Testis (tissue), 3 donors: ENCODE results near the gene CYTH2. TPM values are rescaled to one million over a fixed set of nuclear protein-coding genes. Genes with fewer than 3 reads are reported as not detected.
A peak's percentile ranks its signal among the peaks of the same experiment; 100 is the strongest.

Experiments used
- DNase-seq: peaks from one replicate; pipeline ENCODE4 v3.0.0-alpha.2; 2019
- H3K27ac ChIP-seq, 2 donors: fragments of 200-600 bp; sonication (generic); one replicate each; pipeline ENCODE4 v1.5.1; 2019
- H3K27me3 ChIP-seq: fragments of 200-600 bp; sonication (generic); one replicate; pipeline ENCODE4 v1.5.1; 2019
- H3K36me3 ChIP-seq: fragments of 200-600 bp; sonication (generic); one replicate; pipeline ENCODE4 v1.5.1; 2017; ENCODE audit warnings: low read depth; ENCODE audit errors: missing control alignments
- H3K4me1 ChIP-seq: fragments of 200-600 bp; sonication (generic); one replicate; pipeline ENCODE4 v1.5.1; 2019
- H3K4me3 ChIP-seq, 2 donors: fragments of 200-600 bp; sonication (generic); one replicate each; pipeline ENCODE4 v1.5.1; 2017 to 2019
- H3K9me3 ChIP-seq: fragments of 200-600 bp; sonication (generic); one replicate; pipeline ENCODE4 v1.5.1; 2017
- POLR2A ChIP-seq: fragments of 450-650 bp; IDR thresholded peaks from one replicate; pipeline ENCODE4 v1.6.1; 2017; ENCODE audit warnings: antibody characterized with exemption, mild to moderate bottlenecking, moderate library complexity
- WGBS, 2 donors: methylation state at CpG; one replicate each; pipeline ENCODE4 v1.1.5; 2018; 5-methylcytosine and 5-hydroxymethylcytosine counted together
- intact Hi-C: fragments of 100-400 bp; cut with DNase I; formaldehyde crosslinking; loops from one replicate; pipeline ENCODE4 v1.15.1; 2023; ENCODE audit warnings: low total_unique reads
- polyA plus RNA-seq: library from polyadenylated mRNA; stranded (reverse); fragments of 350-450 nt; fragmentation: Illumina TruSeq; extraction: RNeasy Lipid Tissue Mini Kit (QIAGEN cat#74804); gene quantifications from one replicate; pipeline ENCODE4 v1.2.3, GENCODE V29; 2014; ENCODE audit warnings: low read depth, low replicate concordance; ENCODE audit not compliant: insufficient read depth
- total RNA-seq, 2 donors: library from RNA; depleted of rRNA; stranded (reverse); fragments of >200 nt; gene quantifications; one replicate each; pipeline ENCODE4 v1.2.3, GENCODE V29; 2016
- TF ChIP-seq, protein P1 (sequence below), 3 experiments: fragments of 450-650 bp in 2 of 3; fragments of 200-600 bp in 1 of 3; sonication (generic) in 1 of 3; IDR thresholded peaks; one replicate each; pipeline ENCODE4 v1.5.1; 2016 to 2019; ENCODE audit warnings: antibody characterized with exemption in 3 of 3, mild to moderate bottlenecking in 2 of 3, moderate library complexity in 1 of 3

CYTH2 gene
- total and polyA plus RNA-seq, 3 donors from 2014 or later: 92.7 to 132 (median 123) TPM

DNA sequence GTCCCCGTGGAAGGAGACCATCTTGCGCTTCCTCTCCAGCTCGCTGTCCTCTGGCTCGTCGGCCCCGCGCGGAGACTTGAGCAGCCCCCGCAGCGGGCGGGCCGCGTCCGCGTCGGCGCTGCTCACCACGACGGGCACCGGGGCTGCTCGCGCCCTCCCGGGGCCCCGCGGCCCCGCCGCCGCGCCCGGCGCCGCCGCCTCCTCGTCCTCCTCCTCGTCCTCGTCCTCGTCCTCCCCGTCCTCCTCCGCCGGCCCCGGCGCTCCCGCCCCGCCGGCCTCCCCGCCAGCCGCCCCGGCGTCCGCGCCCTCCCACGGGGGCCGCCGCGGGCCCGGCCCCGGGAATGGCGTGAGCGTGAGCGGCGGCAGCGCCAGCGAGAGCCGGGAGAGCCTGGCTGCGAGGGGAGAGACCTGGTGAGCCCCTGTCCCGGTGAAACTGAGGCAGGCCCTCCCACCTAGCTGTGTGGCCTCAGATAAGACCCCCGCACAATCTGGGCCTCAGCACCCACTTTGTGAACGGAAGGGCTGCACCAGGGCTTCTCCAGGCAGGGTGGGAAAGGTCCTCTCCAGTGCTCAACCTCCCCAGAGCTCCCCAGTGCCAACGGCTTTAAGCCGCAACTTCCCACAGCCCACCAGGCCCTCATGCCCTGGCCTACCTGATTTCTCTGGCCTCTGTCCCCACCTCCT, 24.7 kb downstream of the CYTH2 start:
- Histone ChIP-seq H3K9me3 (no peaks in the 10 kb centered on the region), H3K36me3 (no peaks in the 10 kb centered on the region), H3K27ac (no peak overlapping the region), H3K4me1 (peaks cover 6% of the 10 kb centered on the region), H3K27me3 (no peaks in the 10 kb centered on the region), H3K4me3 (peak overlapping the region; percentile 42 to 53)
- WGBS, 2 donors: 4 to 24% methylated on average over 7 to 55 of the region's 70 CpGs
- TF ChIP-seq, protein P1, sequence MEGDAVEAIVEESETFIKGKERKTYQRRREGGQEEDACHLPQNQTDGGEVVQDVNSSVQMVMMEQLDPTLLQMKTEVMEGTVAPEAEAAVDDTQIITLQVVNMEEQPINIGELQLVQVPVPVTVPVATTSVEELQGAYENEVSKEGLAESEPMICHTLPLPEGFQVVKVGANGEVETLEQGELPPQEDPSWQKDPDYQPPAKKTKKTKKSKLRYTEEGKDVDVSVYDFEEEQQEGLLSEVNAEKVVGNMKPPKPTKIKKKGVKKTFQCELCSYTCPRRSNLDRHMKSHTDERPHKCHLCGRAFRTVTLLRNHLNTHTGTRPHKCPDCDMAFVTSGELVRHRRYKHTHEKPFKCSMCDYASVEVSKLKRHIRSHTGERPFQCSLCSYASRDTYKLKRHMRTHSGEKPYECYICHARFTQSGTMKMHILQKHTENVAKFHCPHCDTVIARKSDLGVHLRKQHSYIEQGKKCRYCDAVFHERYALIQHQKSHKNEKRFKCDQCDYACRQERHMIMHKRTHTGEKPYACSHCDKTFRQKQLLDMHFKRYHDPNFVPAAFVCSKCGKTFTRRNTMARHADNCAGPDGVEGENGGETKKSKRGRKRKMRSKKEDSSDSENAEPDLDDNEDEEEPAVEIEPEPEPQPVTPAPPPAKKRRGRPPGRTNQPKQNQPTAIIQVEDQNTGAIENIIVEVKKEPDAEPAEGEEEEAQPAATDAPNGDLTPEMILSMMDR (IDR thresholded peaks at IDR 0.05): no peak
- TF ChIP-seq POLR2A: no peak
- intact Hi-C loops: no loop called here
- DNase-seq: no peak

DNA sequence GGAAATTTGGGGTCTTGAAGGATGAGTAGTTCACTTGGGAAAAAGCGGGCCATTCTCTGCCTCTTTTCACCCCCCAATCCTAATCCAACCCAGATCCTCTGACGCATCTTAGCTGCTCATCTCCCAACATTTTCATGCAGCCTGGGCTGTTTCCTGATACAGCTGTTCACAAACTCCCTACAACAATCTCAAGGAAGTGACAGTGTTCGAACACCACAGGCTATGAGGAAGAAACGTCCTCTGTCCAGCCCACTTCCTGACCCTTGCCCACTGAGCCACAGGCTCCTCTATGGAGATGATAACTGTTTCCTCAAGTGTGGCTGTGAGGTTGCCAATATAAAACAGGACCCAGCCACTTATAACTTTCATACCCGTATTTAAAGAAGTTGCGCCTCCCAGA, 26.2 kb downstream of the CYTH2 start:
- H3K4me3 ChIP-seq: no peak overlapping the region
- no peak for DNase-seq
- TF ChIP-seq, protein P1 (IDR thresholded peaks at IDR 0.05): no peak
- no peak for TF ChIP-seq POLR2A
- H3K9me3 ChIP-seq: no peaks in the 10 kb centered on the region
- intact Hi-C loops: no loop called here
- no peak overlapping the region for H3K27ac ChIP-seq
- H3K36me3 ChIP-seq: no peaks in the 10 kb centered on the region
- peaks cover 6% of the 10 kb centered on the region for H3K4me1 ChIP-seq
- WGBS, 2 donors: 64 to 75% methylated on average over 6 of the region's 6 CpGs
- no peaks in the 10 kb centered on the region for H3K27me3 ChIP-seq

DNA sequence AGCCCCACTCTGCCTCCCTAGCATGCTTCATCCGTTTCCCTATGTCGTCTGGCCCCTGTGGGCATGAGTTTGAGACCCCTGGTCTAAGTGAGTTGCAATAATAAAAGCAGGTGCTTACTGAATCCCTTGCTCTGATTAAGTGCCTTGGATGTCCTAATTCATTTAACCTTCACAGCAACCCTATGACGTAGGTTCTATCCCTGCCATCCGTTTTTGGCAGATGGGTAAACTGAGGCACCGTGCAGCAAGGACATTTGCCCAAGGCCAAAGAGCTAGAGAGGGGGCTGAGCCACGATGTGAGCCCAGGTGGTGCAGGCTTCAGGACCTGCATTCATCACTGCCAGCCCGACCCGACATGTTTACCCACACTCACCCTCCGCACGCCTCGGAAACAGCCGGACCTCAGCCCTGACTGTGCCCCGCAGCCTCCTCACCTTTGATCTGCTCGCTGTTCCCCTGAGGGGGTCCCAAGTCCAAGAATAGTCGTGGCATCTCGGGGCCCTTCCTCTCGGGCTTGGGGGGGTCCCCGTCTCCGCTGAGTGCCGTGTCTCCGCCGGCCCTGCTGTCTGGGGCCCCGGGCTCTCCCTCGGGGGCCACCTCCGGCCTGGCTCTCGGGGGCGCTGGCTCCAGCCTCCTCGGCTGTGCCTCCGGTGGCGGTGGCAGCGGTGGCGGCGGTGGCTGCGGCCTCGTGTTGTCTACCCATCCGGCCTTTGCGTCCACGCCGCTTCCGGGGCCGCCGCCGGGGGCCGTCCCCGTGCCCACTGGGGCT, 28.0 kb downstream of the CYTH2 start:
- no peak for TF ChIP-seq POLR2A
- TF ChIP-seq, protein P1 (IDR thresholded peaks at IDR 0.05): no peak
- H3K4me3 ChIP-seq: no peak overlapping the region
- H3K4me1 ChIP-seq: peaks cover 3% of the 10 kb centered on the region
- no peaks in the 10 kb centered on the region for H3K36me3 ChIP-seq
- DNase-seq: no peak
- intact Hi-C loops: no loop called here
- 42 to 71% methylated on average over 5 to 45 of the region's 45 CpGs for WGBS, 2 donors
- H3K9me3 ChIP-seq: no peaks in the 10 kb centered on the region
- H3K27me3 ChIP-seq: no peaks in the 10 kb centered on the region
- no peak overlapping the region for H3K27ac ChIP-seq

DNA sequence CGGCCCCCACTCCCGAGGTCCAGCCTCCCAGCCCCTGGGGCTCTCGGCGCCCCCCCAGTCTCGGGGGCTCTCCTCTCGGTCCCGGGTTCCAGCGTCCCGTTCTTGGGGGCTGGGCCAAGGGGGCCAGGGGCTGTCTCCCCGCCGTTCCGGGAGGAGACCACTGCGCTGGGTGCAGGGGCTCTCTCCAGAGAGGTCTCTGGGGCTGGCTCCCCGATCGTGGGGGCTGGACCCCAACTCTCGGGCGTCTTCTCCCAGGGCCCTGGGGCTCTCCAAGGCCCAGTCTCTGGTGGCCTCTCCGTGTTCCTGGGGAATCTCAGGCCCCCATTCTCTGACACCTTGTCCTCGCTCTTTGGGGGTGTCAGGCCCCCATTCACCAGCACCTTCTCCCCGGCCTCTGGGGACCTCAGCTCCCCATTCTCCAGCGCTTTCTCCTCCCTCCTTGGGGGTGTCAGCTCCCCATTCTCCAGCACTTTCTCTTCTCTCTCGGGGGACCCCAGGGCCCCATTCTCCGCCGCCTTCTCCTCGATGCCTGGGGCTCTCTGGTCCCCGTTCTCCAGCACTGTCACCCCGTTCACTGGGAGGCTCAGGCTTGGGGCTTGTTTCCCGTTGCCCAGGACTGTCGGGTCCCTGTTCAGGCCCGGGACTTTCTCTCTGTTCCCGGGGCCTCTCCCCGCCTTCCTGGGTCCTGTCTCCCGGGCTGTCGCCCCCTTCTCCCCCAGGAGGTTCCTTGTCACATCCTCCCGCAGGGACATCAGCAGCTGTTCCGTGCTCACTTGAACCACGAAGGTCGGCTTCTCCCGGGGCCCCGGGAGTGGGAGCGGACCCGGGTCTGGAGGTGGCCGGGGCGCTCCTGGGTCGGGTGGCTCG, 28.8 kb downstream of the CYTH2 start:
- Histone ChIP-seq H3K36me3 (no peaks in the 10 kb centered on the region), H3K27me3 (no peaks in the 10 kb centered on the region), H3K4me1 (peaks cover 3% of the 10 kb centered on the region), H3K4me3 (no peak overlapping the region), H3K9me3 (no peaks in the 10 kb centered on the region), H3K27ac (no peak overlapping the region)
- intact Hi-C loops: no loop called here
- 29 to 64% methylated on average over 20 to 46 of the region's 46 CpGs for WGBS, 2 donors
- TF ChIP-seq, protein P1 (IDR thresholded peaks at IDR 0.05): no peak
- TF ChIP-seq POLR2A: no peak
- no peak for DNase-seq
